ENCODE measurements around the gene MORN4. TPM values are rescaled to one million over a fixed set of nuclear protein-coding genes. Genes with fewer than 3 reads are reported as not detected.

MORN4 gene
- total and polyA plus RNA-seq, 4 donors: 4.1 to 16.1 (median 7.0) TPM

- ATAC-seq (ENCODE audit: insufficient read depth, low FRiP score): no peak
- H3K27ac ChIP-seq (ENCODE audit: low read depth in 1 of 2, low read length in 1 of 2): no peak overlapping the region
- 69 to 83% methylated on average over 4 of the region's 4 CpGs for WGBS, 2 donors
These were observed 39.9 kb downstream of the MORN4 start for GRCh38 chr10:97593421-97593820.

GRCh38 chr10:97590748-97591495 is 42.4 kb downstream of the MORN4 start:
- DNase-seq (no peak), ATAC-seq (ENCODE audit: insufficient read depth, low FRiP score) (no peak)
- no peak overlapping the region for H3K9ac ChIP-seq (ENCODE audit: insufficient read depth in 1 of 2, low read length in 2 of 2)
- H3K9me3 ChIP-seq (ENCODE audit: control insufficient read depth in 4 of 4, insufficient read depth in 3 of 4, low read length in 3 of 4): no peaks in the 10 kb centered on the region
- no peaks in the 10 kb centered on the region for H3K27me3 ChIP-seq (ENCODE audit: control insufficient read depth in 3 of 3, insufficient read depth in 3 of 3, low read length in 2 of 3)
- H3K36me3 ChIP-seq (ENCODE audit: control insufficient read depth in 4 of 4, insufficient read depth in 4 of 4, low read length in 4 of 4): no peaks in the 10 kb centered on the region
- peaks cover 0 to under 1% (median 0%) of the 10 kb centered on the region in 5 donors for H3K4me1 ChIP-seq (ENCODE audit: control insufficient read depth in 5 of 5, insufficient read depth in 5 of 5, low read length in 5 of 5)
- H3K27ac ChIP-seq (ENCODE audit: low read depth in 1 of 2, low read length in 1 of 2): no peak overlapping the region
- 74 to 77% methylated on average over 5 of the region's 5 CpGs for WGBS, 2 donors
- no peak overlapping the region for H3K4me3 ChIP-seq
- TF ChIP-seq CTCF (IDR thresholded peaks at IDR 0.05; ENCODE audit: control extremely low read depth, extremely low read depth): no peak

More at GRCh38 chr10:97593421-97593820, 39.9 kb downstream of the MORN4 start:
- DNase-seq: peak in 2 of 3 donors; percentile 20 to 21
- Histone ChIP-seq H3K9ac (ENCODE audit: insufficient read depth in 1 of 2, low read length in 2 of 2) (no peak overlapping the region), H3K4me3 (no peak overlapping the region), H3K4me1 (ENCODE audit: control insufficient read depth in 5 of 5, insufficient read depth in 5 of 5, low read length in 5 of 5) (peaks cover 0 to 5% (median 0%) of the 10 kb centered on the region in 5 donors), H3K9me3 (ENCODE audit: control insufficient read depth in 4 of 4, insufficient read depth in 3 of 4, low read length in 3 of 4) (no peaks in the 10 kb centered on the region), H3K36me3 (ENCODE audit: control insufficient read depth in 4 of 4, insufficient read depth in 4 of 4, low read length in 4 of 4) (no peaks in the 10 kb centered on the region), H3K27me3 (ENCODE audit: control insufficient read depth in 3 of 3, insufficient read depth in 3 of 3, low read length in 2 of 3) (no peaks in the 10 kb centered on the region)
- no peak for TF ChIP-seq CTCF (IDR thresholded peaks at IDR 0.05; ENCODE audit: control extremely low read depth, extremely low read depth)

- Histone ChIP-seq H3K36me3 (ENCODE audit: control insufficient read depth in 4 of 4, insufficient read depth in 4 of 4, low read length in 4 of 4) (no peaks in the 10 kb centered on the region), H3K4me1 (ENCODE audit: control insufficient read depth in 5 of 5, insufficient read depth in 5 of 5, low read length in 5 of 5) (peaks cover 0 to 3% (median 0%) of the 10 kb centered on the region in 5 donors), H3K4me3 (no peak overlapping the region), H3K27ac (ENCODE audit: low read depth in 1 of 2, low read length in 1 of 2) (no peak overlapping the region), H3K27me3 (ENCODE audit: control insufficient read depth in 3 of 3, insufficient read depth in 3 of 3, low read length in 2 of 3) (no peaks in the 10 kb centered on the region), H3K9ac (ENCODE audit: insufficient read depth in 1 of 2, low read length in 2 of 2) (no peak overlapping the region), H3K9me3 (ENCODE audit: control insufficient read depth in 4 of 4, insufficient read depth in 3 of 4, low read length in 3 of 4) (no peaks in the 10 kb centered on the region)
- ATAC-seq (ENCODE audit: insufficient read depth, low FRiP score): no peak
- DNase-seq: no peak
- TF ChIP-seq CTCF (IDR thresholded peaks at IDR 0.05; ENCODE audit: control extremely low read depth, extremely low read depth): no peak
- WGBS, 2 donors: 90 to 95% methylated on average over 15 of the region's 15 CpGs
These were observed 43.1 kb downstream of the MORN4 start for GRCh38 chr10:97590082-97590747.

All from lung (tissue), 12 donors.